ENCODE measurements around the gene CXorf58.

DNA sequence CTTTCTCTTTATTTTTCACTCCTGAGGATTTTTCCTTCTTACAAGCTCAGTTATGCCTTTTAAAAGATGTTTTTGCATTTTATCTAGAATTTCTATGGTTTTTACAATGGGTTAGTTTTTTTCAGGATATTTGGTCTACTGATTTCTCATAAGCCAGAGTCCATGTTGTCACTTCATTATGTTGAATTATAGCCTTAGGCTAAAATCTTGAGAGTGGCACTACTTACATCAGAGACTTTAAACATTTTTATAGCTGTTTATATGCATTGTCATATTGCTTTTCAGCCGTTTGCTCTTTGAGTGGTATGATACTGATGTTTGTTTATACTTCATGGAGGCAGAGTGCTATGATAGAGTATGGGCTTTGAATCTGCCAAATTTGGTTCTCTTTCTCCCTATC lies 36.4 kb downstream of the CXorf58 start:
- TF ChIP-seq POLR2A (IDR thresholded peaks at IDR 0.05), result no peak
- TF ChIP-seq, protein P1, sequence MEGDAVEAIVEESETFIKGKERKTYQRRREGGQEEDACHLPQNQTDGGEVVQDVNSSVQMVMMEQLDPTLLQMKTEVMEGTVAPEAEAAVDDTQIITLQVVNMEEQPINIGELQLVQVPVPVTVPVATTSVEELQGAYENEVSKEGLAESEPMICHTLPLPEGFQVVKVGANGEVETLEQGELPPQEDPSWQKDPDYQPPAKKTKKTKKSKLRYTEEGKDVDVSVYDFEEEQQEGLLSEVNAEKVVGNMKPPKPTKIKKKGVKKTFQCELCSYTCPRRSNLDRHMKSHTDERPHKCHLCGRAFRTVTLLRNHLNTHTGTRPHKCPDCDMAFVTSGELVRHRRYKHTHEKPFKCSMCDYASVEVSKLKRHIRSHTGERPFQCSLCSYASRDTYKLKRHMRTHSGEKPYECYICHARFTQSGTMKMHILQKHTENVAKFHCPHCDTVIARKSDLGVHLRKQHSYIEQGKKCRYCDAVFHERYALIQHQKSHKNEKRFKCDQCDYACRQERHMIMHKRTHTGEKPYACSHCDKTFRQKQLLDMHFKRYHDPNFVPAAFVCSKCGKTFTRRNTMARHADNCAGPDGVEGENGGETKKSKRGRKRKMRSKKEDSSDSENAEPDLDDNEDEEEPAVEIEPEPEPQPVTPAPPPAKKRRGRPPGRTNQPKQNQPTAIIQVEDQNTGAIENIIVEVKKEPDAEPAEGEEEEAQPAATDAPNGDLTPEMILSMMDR (IDR thresholded peaks at IDR 0.05), result no peak
- no peak for TF ChIP-seq EP300 (IDR thresholded peaks at IDR 0.05)
- TF ChIP-seq POLR2AphosphoS5 (IDR thresholded peaks at IDR 0.05), result no peak
